ENCODE measurements around the gene RASL11B.

Gene RASL11B

GRCh38 chr4:52883707-52884669 is 21.9 kb downstream of the RASL11B start:
- no peaks in the 10 kb centered on the region for H3K27me3 ChIP-seq (ENCODE audit: insufficient read depth, poor library complexity, severe bottlenecking)
- no peak overlapping the region for H3K27ac ChIP-seq (replicated peaks)
- DNase-seq (ENCODE audit: low read depth in 1 of 2, low spot score in 1 of 2), result no peak
- TF ChIP-seq, protein P1, sequence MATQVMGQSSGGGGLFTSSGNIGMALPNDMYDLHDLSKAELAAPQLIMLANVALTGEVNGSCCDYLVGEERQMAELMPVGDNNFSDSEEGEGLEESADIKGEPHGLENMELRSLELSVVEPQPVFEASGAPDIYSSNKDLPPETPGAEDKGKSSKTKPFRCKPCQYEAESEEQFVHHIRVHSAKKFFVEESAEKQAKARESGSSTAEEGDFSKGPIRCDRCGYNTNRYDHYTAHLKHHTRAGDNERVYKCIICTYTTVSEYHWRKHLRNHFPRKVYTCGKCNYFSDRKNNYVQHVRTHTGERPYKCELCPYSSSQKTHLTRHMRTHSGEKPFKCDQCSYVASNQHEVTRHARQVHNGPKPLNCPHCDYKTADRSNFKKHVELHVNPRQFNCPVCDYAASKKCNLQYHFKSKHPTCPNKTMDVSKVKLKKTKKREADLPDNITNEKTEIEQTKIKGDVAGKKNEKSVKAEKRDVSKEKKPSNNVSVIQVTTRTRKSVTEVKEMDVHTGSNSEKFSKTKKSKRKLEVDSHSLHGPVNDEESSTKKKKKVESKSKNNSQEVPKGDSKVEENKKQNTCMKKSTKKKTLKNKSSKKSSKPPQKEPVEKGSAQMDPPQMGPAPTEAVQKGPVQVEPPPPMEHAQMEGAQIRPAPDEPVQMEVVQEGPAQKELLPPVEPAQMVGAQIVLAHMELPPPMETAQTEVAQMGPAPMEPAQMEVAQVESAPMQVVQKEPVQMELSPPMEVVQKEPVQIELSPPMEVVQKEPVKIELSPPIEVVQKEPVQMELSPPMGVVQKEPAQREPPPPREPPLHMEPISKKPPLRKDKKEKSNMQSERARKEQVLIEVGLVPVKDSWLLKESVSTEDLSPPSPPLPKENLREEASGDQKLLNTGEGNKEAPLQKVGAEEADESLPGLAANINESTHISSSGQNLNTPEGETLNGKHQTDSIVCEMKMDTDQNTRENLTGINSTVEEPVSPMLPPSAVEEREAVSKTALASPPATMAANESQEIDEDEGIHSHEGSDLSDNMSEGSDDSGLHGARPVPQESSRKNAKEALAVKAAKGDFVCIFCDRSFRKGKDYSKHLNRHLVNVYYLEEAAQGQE (IDR thresholded peaks at IDR 0.05; ENCODE audit: insufficient replicate concordance, low read depth), result no peak
- TF ChIP-seq POLR2AphosphoS5 (IDR thresholded peaks at IDR 0.05; ENCODE audit: low read depth), result no peak
- no peak for TF ChIP-seq SPI1 (IDR thresholded peaks at IDR 0.05; ENCODE audit: borderline replicate concordance, low read depth)
- TF ChIP-seq CTCF (IDR thresholded peaks at IDR 0.05; ENCODE audit: insufficient read depth, low read length), result no peak
- no peak for TF ChIP-seq GABPA (IDR thresholded peaks at IDR 0.05; ENCODE audit: low read depth)
- no peak overlapping the region for H3K4me3 ChIP-seq (replicated peaks; ENCODE audit: insufficient read depth, low read length)

- DNase-seq (ENCODE audit: low read depth in 1 of 2, low spot score in 1 of 2), result no peak
- no peaks in the 10 kb centered on the region for H3K27me3 ChIP-seq (ENCODE audit: insufficient read depth, poor library complexity, severe bottlenecking)
- TF ChIP-seq SPI1 (IDR thresholded peaks at IDR 0.05; ENCODE audit: borderline replicate concordance, low read depth), result no peak
- TF ChIP-seq CTCF (IDR thresholded peaks at IDR 0.05; ENCODE audit: insufficient read depth, low read length), result no peak
- TF ChIP-seq, protein P1 (IDR thresholded peaks at IDR 0.05; ENCODE audit: insufficient replicate concordance, low read depth), result no peak
- no peak for TF ChIP-seq POLR2AphosphoS5 (IDR thresholded peaks at IDR 0.05; ENCODE audit: low read depth)
- TF ChIP-seq GABPA (IDR thresholded peaks at IDR 0.05; ENCODE audit: low read depth), result no peak
- H3K27ac ChIP-seq (replicated peaks), result no peak overlapping the region
- H3K4me3 ChIP-seq (replicated peaks; ENCODE audit: insufficient read depth, low read length), result no peak overlapping the region
These were observed 22.9 kb downstream of the RASL11B start for GRCh38 chr4:52884994-52885393.

GRCh38 chr4:52889354-52889753 is 27.2 kb downstream of the RASL11B start:
- Histone ChIP-seq H3K27me3 (ENCODE audit: insufficient read depth, poor library complexity, severe bottlenecking) (no peaks in the 10 kb centered on the region), H3K27ac (replicated peaks) (no peak overlapping the region), H3K4me3 (replicated peaks; ENCODE audit: insufficient read depth, low read length) (no peak overlapping the region)
- no peak for DNase-seq (ENCODE audit: low read depth in 1 of 2, low spot score in 1 of 2)
- no peak for TF ChIP-seq CTCF (IDR thresholded peaks at IDR 0.05; ENCODE audit: insufficient read depth, low read length)
- no peak for TF ChIP-seq GABPA (IDR thresholded peaks at IDR 0.05; ENCODE audit: low read depth)
- TF ChIP-seq, protein P1 (IDR thresholded peaks at IDR 0.05; ENCODE audit: insufficient replicate concordance, low read depth), result no peak
- TF ChIP-seq POLR2AphosphoS5 (IDR thresholded peaks at IDR 0.05; ENCODE audit: low read depth), result no peak

All from HL-60 (cell line).